Fibroblast of skin of right quadriceps (primary cell): ENCODE data around the gene ACTRT2.

Source experiments
- DNase-seq: peaks from one replicate; pipeline ENCODE4 v3.0.0-alpha.2; 2013

The ACTRT2 gene

DNA sequence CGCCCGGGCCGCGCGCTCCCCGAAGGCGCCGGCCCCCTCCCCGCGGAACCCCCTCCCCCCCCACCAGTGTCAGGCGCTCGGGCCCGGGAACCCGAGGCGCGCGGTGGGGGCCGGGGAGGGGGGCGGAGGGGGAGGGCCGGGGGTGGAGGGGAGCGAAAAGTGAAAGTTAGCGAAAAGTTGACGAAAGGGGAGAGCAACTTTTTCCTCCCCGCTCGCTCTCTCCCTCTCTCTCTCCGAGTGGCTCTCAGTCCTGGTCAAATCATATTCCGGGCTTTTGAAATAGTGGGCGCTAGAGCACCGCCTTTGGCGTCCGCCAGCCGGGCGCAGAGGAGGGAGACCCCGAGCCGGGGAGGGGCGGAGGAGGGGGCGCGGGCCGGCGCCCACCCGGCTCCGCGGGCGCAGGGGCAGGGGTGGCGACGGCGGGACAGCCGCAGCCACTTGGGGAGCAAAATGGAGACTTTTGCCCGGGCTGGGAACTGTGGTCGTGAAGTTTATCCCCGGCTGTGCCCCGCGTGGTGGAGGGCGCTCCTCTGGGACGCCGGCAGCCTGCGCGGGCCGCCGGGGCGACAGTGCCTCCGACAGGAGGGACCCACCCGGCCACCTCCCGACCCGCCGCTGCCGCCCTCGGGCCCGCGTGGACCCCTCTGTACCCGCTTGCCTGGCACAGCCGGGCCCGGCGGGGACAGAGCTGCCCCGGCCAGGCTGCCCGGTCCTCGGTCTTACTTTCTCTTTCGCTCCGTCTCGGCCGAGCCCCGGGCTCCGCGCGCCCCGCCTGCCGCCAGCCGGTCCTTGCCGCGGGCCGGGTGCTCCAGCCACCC lies 48.4 kb downstream of the ACTRT2 start:
- DNase-seq: peak; percentile 70

DNA sequence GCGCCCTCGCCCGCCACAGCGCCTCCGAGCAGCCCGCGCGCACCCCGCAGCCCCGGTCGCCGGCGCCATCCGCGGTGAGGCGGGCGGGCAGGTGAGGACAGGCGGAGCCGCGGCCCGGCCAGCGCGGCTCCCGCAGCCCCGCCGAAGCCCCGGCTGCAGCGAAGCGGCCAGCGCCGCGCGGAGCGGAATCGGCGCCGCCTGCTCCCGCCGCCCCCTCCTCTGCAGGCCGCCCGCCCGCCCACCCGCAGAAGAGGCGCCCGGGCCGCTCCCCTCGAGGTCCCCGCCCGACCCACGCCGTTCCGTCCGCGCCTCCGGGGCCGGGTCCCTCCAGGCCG lies 49.0 kb downstream of the ACTRT2 start:
- DNase-seq: no peak

DNA sequence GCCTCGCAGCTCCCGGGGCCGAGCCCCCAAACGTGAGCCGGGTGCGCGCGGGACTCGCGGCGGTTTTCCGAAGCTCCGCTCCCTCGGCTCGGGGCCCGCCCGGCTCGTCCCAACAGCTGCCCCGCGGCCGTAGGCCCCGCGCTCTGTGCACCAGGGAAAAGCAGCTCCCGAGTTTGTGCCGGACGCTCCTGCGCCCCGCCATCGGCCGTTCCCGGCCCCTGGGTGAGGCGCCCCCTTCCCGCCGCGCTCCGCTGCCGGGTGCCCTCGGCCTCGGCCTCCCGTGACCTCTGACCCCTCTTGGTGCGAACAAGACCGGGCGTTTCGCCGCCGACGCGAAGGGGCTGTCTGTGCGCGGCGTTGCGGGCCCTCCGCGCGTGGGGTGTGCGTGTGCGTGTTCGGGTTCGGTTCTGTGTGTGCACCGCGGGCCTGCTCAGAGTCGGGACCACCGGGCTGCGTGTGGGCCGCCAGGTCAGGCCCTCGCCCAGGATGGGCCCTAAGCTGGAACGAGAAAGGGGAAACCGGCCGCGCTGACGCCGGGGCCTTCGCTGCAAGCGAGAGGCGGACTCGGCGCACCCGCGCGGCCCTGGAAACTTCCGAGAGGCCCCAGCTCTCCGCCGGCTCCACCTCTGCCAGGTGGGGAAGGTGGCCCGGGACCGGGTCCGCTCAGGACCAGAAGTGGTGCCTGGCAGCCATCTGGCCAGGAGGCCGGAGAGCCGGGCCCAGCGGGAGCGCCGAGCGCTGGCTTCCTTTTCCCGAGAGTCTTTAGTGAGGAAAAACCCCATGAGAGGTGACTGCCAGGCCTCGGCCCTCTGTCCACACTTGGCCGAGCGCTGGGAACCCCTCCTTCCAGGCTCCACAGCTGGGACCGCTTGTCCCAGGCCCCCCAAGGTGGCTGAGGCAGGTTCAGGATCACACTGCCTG lies 49.6 kb downstream of the ACTRT2 start:
- DNase-seq: no peak

DNA sequence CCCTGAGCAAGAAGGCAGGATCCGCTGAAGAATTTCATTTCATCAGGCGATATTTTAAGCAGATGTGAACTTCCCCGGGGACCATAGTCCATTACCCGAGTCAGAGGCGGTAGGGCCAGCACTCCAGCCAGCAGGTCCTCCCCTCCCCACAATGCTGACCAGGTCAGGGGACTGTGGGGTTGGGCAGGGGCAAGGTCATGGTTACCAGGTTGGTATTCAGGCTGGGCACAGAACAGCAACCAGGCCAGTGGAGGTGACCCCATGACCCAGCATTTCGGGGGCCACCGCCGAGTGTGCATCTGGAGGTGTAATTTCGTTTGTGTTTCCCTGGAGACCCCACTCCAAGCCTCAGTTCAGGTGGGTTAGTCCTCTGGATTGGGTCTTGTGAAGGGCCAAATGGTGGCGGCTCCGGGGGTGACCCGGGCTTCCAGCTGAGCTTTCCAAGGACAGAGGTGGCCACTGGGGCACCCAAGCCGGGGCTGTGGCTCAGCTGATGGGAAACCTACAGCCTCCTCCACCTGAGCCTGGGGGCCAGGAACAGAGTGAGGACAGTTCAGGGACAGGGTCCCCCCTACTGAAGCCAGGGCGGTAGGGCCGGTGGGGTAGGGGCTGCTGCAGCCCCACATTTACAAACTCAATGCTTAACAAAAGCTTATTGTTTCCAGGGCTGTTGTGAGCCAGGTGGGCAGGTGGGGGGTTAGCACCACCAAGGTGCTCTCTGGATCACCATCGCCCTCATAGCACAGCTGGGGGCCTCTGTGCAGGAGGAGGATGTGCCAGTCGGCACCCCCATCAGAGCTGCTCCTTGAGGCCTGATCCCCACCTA lies 50.5 kb downstream of the ACTRT2 start:
- no peak for DNase-seq
